ENCODE results near the gene GPR183. TPM values are rescaled to one million over a fixed set of nuclear protein-coding genes. Genes with fewer than 3 reads are reported as not detected.

The GPR183 gene
- total and polyA plus RNA-seq, 12 donors = 0.94 to 15.0 (median 8.3) TPM

- DNase-seq = no peak
- TF ChIP-seq CTCF (IDR thresholded peaks at IDR 0.05) = no peak
- H3K36me3 ChIP-seq (replicated peaks in 1 of 2) = no peaks in the 10 kb centered on the region
- intact Hi-C loops (cut with DNase I) = no loop called here
- no peak overlapping the region for H3K4me3 ChIP-seq
- 73 to 100% (median 96%) methylated on average over 1 of the region's 1 CpG for WGBS, 4 donors
- H3K27ac ChIP-seq = no peak overlapping the region
- no peaks in the 10 kb centered on the region for H3K9me3 ChIP-seq (replicated peaks in 1 of 3)
- H3K4me1 ChIP-seq (replicated peaks in 1 of 2) = no peaks in the 10 kb centered on the region
- H3K27me3 ChIP-seq = no peaks in the 10 kb centered on the region
Observed at GRCh38 chr13:99301913-99302636, 5.1 kb downstream of the GPR183 start.

GRCh38 chr13:99301056-99301838, 6.0 kb downstream of the GPR183 start:
- TF ChIP-seq CTCF (IDR thresholded peaks at IDR 0.05) (no peak), POLR2A (IDR thresholded peaks at IDR 0.05) (no peak)
- Histone ChIP-seq H3K27me3 (no peaks in the 10 kb centered on the region), H3K9me3 (replicated peaks in 1 of 3) (no peaks in the 10 kb centered on the region), H3K36me3 (replicated peaks in 1 of 2) (no peaks in the 10 kb centered on the region), H3K27ac (no peak overlapping the region), H3K4me1 (replicated peaks in 1 of 2) (no peaks in the 10 kb centered on the region), H3K4me3 (no peak overlapping the region)
- intact Hi-C loops (cut with DNase I) = no loop called here
- WGBS, 4 donors = 85 to 92% (median 90%) methylated on average over 7 of the region's 7 CpGs
- DNase-seq = no peak

DNA sequence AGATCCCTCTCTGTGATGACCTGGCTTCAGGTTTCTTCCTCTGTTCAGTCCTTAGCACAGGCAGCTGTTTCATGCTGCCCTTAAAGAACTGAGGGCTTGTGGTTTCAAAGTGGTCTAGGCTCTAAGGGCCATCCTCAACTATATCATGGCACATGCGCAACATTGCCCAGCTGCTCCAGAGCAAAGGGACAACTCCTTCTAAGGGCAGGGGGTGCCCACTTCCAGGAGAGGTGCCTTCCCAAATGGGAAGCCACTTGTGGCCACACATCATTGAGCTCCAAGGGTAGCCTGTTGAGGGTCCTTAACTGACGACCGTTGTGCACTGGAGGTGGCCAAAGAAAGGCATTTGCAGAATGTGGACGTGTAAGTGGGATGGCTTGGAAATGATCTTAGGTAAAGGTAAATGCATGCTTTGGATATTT, 7.3 kb downstream of the GPR183 start:
- intact Hi-C loops (cut with DNase I) = no loop called here
- no peak for DNase-seq
- TF ChIP-seq CTCF (IDR thresholded peaks at IDR 0.05) = no peak
- TF ChIP-seq POLR2A (IDR thresholded peaks at IDR 0.05) = no peak
- H3K4me1 ChIP-seq (replicated peaks in 1 of 2) = no peaks in the 10 kb centered on the region
- H3K9me3 ChIP-seq (replicated peaks in 1 of 3) = no peaks in the 10 kb centered on the region
- whole genome bisulfite sequencing, 4 donors = 85 to 96% (median 94%) methylated on average over 4 of the region's 4 CpGs
- no peaks in the 10 kb centered on the region for H3K36me3 ChIP-seq (replicated peaks in 1 of 2)
- no peaks in the 10 kb centered on the region for H3K27me3 ChIP-seq
- no peak overlapping the region for H3K4me3 ChIP-seq
- no peak overlapping the region for H3K27ac ChIP-seq

- no peak overlapping the region for H3K4me3 ChIP-seq
- H3K4me1 ChIP-seq (replicated peaks in 1 of 2) = no peaks in the 10 kb centered on the region
- TF ChIP-seq POLR2A (IDR thresholded peaks at IDR 0.05) = no peak
- no peak for TF ChIP-seq CTCF (IDR thresholded peaks at IDR 0.05)
- WGBS, 4 donors = 87 to 91% (median 91%) methylated on average over 4 of the region's 4 CpGs
- no peaks in the 10 kb centered on the region for H3K9me3 ChIP-seq (replicated peaks in 1 of 3)
- intact Hi-C loops (cut with DNase I) = no loop called here
- H3K27ac ChIP-seq = no peak overlapping the region
- H3K27me3 ChIP-seq = no peaks in the 10 kb centered on the region
- no peaks in the 10 kb centered on the region for H3K36me3 ChIP-seq (replicated peaks in 1 of 2)
- DNase-seq = no peak
Observed at GRCh38 chr13:99299256-99299919, 7.8 kb downstream of the GPR183 start.

All from adrenal gland (tissue), 12 donors.